ENCODE results near the gene HDAC10. TPM values are rescaled to one million over a fixed set of nuclear protein-coding genes. Genes with fewer than 3 reads are reported as not detected.

The HDAC10 gene
- total RNA-seq, 4 donors from 2014 or later: 57.3 to 165 (median 119) TPM

DNA sequence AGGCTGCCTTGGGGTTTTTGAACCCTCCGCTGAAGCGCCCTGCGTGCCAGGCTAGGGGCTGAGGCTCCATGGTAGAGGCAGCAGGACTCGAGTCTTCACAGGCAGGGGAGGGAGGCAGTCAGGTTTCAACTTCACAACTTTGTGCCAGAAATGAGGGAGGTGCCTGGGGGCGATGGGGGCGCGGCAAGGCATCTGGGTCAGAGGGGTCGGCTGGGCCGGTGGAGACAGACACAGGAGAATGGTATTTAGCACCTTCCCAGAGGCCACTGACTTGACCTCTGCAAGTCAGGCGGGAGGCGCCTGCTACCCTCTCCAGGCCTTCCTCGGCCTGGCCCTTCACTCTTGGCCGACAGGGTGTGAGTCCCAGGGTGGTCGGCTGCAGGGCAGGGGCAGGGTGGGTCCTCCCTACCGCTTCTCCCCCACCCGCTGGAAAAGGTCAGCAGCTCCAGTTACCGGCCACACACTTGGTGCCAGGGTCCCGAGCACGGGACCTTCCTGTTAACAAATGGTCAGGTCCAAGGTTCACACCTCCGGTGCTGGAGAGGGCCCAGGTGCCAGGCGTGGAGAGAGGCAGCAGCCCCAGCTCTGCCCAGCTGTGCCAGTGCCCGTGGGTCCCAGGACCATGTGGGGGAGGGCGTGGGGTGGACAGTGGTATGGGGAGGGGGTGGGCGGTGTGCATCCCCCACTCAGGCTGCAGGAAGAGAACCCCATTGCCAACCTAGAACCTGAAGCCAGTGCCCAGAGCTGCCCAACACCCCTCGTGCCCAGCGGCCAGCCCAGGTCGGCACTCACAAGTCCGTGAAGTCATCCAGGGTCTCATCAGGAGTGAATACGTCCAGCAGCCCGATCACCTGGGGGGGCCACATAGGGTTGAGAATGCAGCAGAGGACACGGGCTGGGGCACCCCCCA is 6.6 kb upstream of the HDAC10 start:
- Histone ChIP-seq H3K4me1 (peaks cover 0 to 20% (median 12%) of the 10 kb centered on the region in 4 donors), H3K27me3 (peaks cover 0 to 15% of the 10 kb centered on the region in 2 donors)

DNA sequence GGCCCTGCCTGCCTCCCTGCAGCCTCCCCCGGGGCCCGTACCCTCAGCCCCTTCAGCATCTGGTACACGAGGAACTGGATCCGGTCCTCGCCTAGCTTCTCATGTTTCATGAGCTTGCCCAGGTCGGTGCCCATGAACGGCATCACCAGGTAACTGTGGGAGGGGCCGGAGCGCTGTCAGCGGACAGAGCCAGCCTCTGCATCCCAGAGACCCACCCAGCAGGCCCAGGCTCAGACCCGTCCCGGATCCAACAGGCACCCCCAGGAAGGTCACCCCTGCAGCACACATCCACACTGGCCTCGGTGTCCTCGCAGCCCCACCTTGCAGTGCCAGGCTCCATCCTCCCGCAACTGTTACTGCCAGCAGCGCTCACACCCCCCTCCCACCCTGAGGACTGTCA is 6.0 kb upstream of the HDAC10 start:
- Histone ChIP-seq H3K27me3 (peaks cover 0 to 9% of the 10 kb centered on the region in 2 donors), H3K4me3 (no peak overlapping the region), H3K36me3 (no peaks in the 10 kb centered on the region), H3K27ac (no peak overlapping the region), H3K4me1 (peaks cover 0 to 16% (median 9%) of the 10 kb centered on the region in 4 donors), H3K9me3 (no peaks in the 10 kb centered on the region)
- no peak for TF ChIP-seq POLR2A (IDR thresholded peaks at IDR 0.05)
- TF ChIP-seq, protein P1, sequence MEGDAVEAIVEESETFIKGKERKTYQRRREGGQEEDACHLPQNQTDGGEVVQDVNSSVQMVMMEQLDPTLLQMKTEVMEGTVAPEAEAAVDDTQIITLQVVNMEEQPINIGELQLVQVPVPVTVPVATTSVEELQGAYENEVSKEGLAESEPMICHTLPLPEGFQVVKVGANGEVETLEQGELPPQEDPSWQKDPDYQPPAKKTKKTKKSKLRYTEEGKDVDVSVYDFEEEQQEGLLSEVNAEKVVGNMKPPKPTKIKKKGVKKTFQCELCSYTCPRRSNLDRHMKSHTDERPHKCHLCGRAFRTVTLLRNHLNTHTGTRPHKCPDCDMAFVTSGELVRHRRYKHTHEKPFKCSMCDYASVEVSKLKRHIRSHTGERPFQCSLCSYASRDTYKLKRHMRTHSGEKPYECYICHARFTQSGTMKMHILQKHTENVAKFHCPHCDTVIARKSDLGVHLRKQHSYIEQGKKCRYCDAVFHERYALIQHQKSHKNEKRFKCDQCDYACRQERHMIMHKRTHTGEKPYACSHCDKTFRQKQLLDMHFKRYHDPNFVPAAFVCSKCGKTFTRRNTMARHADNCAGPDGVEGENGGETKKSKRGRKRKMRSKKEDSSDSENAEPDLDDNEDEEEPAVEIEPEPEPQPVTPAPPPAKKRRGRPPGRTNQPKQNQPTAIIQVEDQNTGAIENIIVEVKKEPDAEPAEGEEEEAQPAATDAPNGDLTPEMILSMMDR (IDR thresholded peaks at IDR 0.05): no peak
- no peak for DNase-seq

More for the DNA sequence above, 6.6 kb upstream of the HDAC10 start:
- Histone ChIP-seq H3K4me3 (no peak overlapping the region), H3K27ac (no peak overlapping the region), H3K9me3 (no peaks in the 10 kb centered on the region), H3K36me3 (no peaks in the 10 kb centered on the region)
- DNase-seq: no peak
- TF ChIP-seq, protein P1 (IDR thresholded peaks at IDR 0.05): no peak
- TF ChIP-seq POLR2A (IDR thresholded peaks at IDR 0.05): no peak

DNA sequence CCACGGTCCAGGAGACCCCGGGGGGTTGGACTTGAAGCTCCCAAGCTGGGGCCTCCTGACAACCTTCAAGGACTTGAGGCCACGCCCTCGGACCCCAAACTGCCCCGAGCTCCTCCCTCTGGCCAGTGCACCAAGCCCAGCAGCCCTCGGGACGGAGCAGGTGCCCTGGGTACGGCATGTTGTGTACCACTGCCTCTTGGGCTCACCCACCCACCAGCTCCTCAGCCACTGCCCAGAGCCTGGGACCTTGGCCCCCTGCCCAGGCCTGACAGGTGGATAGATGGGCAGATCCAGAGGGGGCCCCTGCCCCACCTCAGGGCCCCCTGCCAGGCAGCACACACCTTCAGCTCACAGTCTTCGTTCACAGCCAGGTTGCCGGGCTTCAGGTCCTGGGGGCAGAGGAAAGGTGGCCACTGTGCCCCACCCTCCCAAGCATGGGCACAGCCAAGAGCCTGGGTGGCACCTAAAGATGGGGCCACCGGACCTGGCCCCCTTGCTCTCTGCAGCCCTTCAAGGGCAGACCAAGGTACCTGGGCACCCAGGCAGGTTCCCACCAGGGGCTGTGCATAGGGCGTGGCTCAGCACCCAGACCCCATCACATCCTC is 5.3 kb upstream of the HDAC10 start:
- TF ChIP-seq, protein P1 (IDR thresholded peaks at IDR 0.05): no peak
- TF ChIP-seq POLR2A (IDR thresholded peaks at IDR 0.05): no peak
- Histone ChIP-seq H3K27ac (no peak overlapping the region), H3K4me1 (peaks cover 0 to 15% (median 11%) of the 10 kb centered on the region in 4 donors), H3K36me3 (no peaks in the 10 kb centered on the region), H3K27me3 (peaks cover 0 to 5% of the 10 kb centered on the region in 2 donors), H3K9me3 (no peaks in the 10 kb centered on the region), H3K4me3 (no peak overlapping the region)
- DNase-seq: no peak

DNA sequence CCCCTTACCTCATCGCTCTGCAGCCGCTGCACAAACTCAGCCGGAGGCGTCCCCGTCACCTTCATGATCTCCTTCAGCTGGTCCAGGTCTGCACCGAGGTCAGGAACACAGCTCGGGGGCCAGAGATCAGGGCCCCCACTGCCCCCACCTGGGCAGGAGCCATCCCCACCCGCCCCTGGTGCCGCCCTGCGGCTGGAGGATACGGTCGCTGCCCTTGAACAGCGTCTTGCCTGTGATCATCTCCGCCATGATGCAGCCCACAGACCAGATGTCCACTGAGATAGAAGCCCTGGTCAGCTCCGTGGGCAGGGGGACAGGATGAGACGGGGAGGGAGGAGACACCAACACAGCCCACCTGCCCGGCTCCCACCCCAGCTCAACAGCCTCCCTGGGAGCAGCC is 4.5 kb upstream of the HDAC10 start:
- Histone ChIP-seq H3K9me3 (no peaks in the 10 kb centered on the region), H3K4me3 (no peak overlapping the region), H3K27me3 (peaks cover 0 to 2% of the 10 kb centered on the region in 2 donors), H3K36me3 (no peaks in the 10 kb centered on the region), H3K4me1 (peaks cover 0 to 14% (median 11%) of the 10 kb centered on the region in 4 donors), H3K27ac (no peak overlapping the region)
- TF ChIP-seq, protein P1 (IDR thresholded peaks at IDR 0.05): no peak
- no peak for TF ChIP-seq POLR2A (IDR thresholded peaks at IDR 0.05)
- DNase-seq: no peak

DNA sequence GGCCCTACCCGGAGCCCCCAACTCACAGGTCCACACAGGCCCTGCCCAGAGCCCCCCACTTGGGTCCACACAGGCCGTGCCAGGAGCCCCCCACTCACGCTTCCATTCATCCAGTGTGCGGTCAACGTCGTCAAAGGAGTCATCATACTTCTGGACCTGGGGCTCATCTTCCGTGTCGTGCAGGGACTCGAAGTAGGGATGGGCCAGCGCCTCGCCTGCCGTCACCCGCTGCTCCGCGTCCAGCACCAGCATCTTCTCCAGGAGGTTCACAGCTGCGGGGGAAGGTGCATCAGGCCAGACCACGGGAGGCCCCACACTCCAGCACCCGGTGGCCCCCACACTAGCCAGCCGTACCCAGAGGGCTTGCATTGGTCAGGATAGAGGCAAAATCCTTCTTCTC is 4.0 kb upstream of the HDAC10 start:
- Histone ChIP-seq H3K9me3 (no peaks in the 10 kb centered on the region), H3K36me3 (no peaks in the 10 kb centered on the region), H3K4me3 (no peak overlapping the region), H3K27ac (no peak overlapping the region), H3K4me1 (peaks cover 3 to 16% (median 14%) of the 10 kb centered on the region in 4 donors), H3K27me3 (no peaks in the 10 kb centered on the region)
- TF ChIP-seq, protein P1 (IDR thresholded peaks at IDR 0.05): no peak
- TF ChIP-seq POLR2A (IDR thresholded peaks at IDR 0.05): no peak
- DNase-seq: no peak
